NOMO-1 treated with DMSO at 0.1 percent for 48 hours (cell line): Measurements from ENCODE around the gene TFPI2.

Source experiments
- DNase-seq: peaks from one replicate; lab custom pipeline; 2025; ENCODE audit not compliant: unreplicated experiment; lab: John Stamatoyannopoulos, UW

The TFPI2 gene

GRCh38 chr7:93860261-93860660 lies 30.3 kb downstream of the TFPI2 start:
- DNase-seq: no peak

DNA sequence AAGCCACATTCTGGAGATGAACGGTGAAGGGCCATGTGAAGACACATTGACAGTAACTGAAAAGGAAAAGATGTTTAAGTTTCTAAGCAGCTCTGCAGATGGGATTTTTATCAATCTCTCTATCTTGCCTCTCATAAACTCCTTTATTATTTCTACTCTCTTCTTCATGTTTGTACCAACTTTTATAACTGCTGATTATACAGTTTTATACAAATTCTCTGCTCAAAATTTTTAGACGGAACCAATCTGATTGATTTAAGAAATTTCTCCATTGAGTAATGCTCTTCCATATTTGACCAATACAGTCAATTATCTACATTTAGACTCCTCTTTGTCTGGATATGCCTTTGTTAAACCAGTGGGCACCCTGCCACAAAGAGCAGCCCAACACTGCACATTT lies 31.7 kb downstream of the TFPI2 start:
- no peak for DNase-seq

DNA sequence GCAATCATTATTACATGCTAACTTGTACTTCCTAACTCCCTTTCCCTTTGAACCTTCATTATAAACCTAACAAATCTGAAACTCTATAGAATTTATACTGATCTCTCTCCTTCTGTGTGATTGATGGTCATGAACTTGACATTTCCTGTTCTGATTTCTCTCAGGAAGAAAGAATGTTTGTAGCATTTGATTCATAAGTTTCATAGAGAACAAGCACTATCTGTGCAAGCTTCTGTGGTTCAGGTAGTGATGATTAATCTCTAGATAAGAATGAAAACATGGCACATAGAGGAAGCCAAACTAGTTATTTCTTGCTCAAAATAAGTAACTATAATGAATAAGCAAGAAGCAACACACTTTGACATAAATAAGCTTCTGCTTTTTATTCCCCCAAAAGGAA lies 34.2 kb downstream of the TFPI2 start:
- DNase-seq: no peak

- DNase-seq: no peak
These were observed 34.8 kb downstream of the TFPI2 start for GRCh38 chr7:93855797-93856196.

DNA sequence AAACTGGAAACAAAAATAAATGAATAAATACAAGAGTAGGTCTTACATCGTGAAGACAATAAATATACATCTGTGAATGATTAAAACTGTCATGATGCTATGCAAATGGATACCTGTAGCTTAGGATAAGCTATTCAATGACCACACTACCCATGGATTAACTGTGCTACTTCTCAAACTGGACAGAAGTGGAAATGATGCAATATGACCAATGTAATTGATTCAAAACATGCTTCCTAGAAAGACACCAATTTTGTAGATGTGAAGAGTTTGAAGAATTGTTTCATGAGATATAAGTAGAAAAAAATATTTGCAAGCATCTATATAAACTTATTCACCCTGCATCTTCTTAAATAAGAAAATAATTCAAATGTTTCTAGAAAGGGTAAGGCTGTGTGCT lies 36.1 kb downstream of the TFPI2 start:
- no peak for DNase-seq

DNA sequence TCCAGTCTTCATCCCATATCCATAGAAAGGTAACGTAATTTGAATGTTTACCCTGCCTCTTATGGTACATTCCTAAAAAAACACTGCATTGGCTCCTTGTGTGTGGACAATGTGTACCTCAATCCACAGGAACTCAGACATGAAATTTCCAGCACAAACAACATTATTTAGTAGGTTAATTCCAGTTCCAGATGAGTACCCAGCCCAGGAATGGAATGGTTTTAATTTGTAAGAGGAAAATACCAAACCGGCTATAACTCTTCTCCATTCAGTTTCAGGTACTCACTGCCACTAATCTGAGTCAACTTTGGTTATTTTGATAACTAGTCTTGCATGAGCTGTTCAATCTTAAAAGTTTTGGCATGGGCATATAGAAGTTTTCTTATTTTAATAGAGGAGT lies 39.0 kb downstream of the TFPI2 start:
- no peak for DNase-seq

- DNase-seq: no peak
These were observed 47.3 kb downstream of the TFPI2 start for GRCh38 chr7:93843260-93843659.

GRCh38 chr7:93838966-93839365 lies 51.6 kb downstream of the TFPI2 start:
- DNase-seq: no peak

GRCh38 chr7:93837245-93837644 lies 53.3 kb downstream of the TFPI2 start:
- DNase-seq: no peak

GRCh38 chr7:93836116-93836515 lies 54.4 kb downstream of the TFPI2 start:
- no peak for DNase-seq

GRCh38 chr7:93835702-93836101 lies 54.9 kb downstream of the TFPI2 start:
- no peak for DNase-seq
